Measurements from ENCODE around the gene ICE2. TPM values are rescaled to one million over a fixed set of nuclear protein-coding genes. Genes with fewer than 3 reads are reported as not detected.

The ICE2 gene
- total RNA-seq, 6 experiments from 2014 or later, result 29.3 to 36.9 (median 33.8) TPM

GRCh38 chr15:60460931-60461330, 18.0 kb downstream of the ICE2 start:
- DNase-seq, result no peak
- Mint-ChIP-seq H3K9me3 (no peaks in the 10 kb centered on the region), H3K36me3 (ENCODE audit: low read depth) (no peaks in the 10 kb centered on the region), H3K4me3 (no peak overlapping the region), H3K27ac (no peak overlapping the region), H3K27me3 (ENCODE audit: insufficient read depth) (no peaks in the 10 kb centered on the region), H3K4me1 (ENCODE audit: low read depth) (peaks cover 18% of the 10 kb centered on the region)
- TF ChIP-seq, protein P1, sequence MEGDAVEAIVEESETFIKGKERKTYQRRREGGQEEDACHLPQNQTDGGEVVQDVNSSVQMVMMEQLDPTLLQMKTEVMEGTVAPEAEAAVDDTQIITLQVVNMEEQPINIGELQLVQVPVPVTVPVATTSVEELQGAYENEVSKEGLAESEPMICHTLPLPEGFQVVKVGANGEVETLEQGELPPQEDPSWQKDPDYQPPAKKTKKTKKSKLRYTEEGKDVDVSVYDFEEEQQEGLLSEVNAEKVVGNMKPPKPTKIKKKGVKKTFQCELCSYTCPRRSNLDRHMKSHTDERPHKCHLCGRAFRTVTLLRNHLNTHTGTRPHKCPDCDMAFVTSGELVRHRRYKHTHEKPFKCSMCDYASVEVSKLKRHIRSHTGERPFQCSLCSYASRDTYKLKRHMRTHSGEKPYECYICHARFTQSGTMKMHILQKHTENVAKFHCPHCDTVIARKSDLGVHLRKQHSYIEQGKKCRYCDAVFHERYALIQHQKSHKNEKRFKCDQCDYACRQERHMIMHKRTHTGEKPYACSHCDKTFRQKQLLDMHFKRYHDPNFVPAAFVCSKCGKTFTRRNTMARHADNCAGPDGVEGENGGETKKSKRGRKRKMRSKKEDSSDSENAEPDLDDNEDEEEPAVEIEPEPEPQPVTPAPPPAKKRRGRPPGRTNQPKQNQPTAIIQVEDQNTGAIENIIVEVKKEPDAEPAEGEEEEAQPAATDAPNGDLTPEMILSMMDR (IDR thresholded peaks at IDR 0.05), result no peak

DNA sequence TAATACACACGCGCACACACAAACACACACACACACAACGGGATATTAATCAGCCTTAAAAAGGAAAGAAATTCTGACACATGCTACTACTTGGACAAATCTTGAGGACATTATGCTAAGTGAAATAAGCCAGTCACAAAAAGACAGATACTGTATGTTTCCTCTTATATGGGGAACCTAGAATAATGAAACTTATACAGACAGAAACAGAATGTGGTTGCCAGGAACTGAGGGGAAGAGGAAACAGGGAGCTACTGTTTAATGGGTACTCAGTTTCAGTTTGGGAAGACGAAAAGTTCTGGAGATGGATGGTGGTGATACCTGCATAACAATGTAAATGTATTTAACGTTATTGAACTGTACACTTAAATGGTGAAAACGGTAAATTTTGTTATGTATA, 20.2 kb downstream of the ICE2 start:
- no peaks in the 10 kb centered on the region for H3K9me3 Mint-ChIP-seq
- no peak overlapping the region for H3K27ac Mint-ChIP-seq
- H3K27me3 Mint-ChIP-seq (ENCODE audit: insufficient read depth), result no peaks in the 10 kb centered on the region
- no peaks in the 10 kb centered on the region for H3K36me3 Mint-ChIP-seq (ENCODE audit: low read depth)
- DNase-seq, result no peak
- TF ChIP-seq, protein P1 (IDR thresholded peaks at IDR 0.05), result no peak
- no peak overlapping the region for H3K4me3 Mint-ChIP-seq
- H3K4me1 Mint-ChIP-seq (ENCODE audit: low read depth), result peaks cover 12% of the 10 kb centered on the region

- H3K4me1 Mint-ChIP-seq (ENCODE audit: low read depth), result peaks cover 12% of the 10 kb centered on the region
- H3K36me3 Mint-ChIP-seq (ENCODE audit: low read depth), result peaks cover under 1% of the 10 kb centered on the region; the same call in 1 of the 2 replicates
- H3K9me3 Mint-ChIP-seq, result no peaks in the 10 kb centered on the region
- no peak overlapping the region for H3K27ac Mint-ChIP-seq
- H3K4me3 Mint-ChIP-seq, result no peak overlapping the region
- TF ChIP-seq, protein P1 (IDR thresholded peaks at IDR 0.05), result no peak
- H3K27me3 Mint-ChIP-seq (ENCODE audit: insufficient read depth), result no peaks in the 10 kb centered on the region
- DNase-seq, result no peak
These were observed 21.0 kb downstream of the ICE2 start for GRCh38 chr15:60457985-60458384.

GRCh38 chr15:60454824-60455223, 24.1 kb downstream of the ICE2 start:
- DNase-seq, result no peak
- peaks cover 5% of the 10 kb centered on the region; the same call in 1 of the 2 replicates for H3K36me3 Mint-ChIP-seq (ENCODE audit: low read depth)
- TF ChIP-seq, protein P1 (IDR thresholded peaks at IDR 0.05), result no peak
- H3K9me3 Mint-ChIP-seq, result no peaks in the 10 kb centered on the region
- no peaks in the 10 kb centered on the region for H3K4me1 Mint-ChIP-seq (ENCODE audit: low read depth)
- H3K27me3 Mint-ChIP-seq (ENCODE audit: insufficient read depth), result no peaks in the 10 kb centered on the region
- no peak overlapping the region for H3K4me3 Mint-ChIP-seq
- no peak overlapping the region for H3K27ac Mint-ChIP-seq

DNA sequence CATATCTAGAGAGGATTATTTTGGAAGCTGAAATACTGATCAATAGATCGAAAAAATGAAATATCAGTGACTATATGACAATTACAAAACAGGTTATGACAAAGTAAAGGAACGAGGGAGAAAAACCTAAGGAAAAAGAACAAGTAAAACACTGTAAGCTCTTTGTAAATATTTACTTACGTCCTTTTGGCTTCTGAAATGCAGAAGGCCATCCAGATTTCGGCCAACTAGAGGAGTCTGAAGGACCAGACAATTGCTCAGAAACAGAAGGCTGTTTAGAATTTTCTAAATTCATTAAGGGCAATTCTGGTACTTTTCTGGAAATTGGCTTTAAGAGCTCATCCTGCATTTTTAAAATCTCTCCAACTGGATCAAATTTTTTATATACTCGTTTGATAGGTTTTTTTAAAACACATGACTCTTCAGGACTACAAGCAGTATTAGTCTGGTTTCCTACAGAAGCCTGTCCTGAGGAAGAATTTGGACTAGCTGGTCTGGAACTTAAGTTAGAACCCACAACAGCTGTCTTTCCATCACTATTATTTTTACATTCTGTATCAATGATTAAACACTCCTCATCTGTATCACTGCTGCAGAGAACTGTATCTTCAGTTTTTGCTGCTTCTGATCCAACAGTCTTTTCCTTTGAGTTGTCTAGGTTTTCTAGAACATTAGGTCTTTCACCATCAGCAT, 30.1 kb downstream of the ICE2 start:
- H3K27ac Mint-ChIP-seq, result no peak overlapping the region
- H3K9me3 Mint-ChIP-seq, result no peaks in the 10 kb centered on the region
- H3K4me1 Mint-ChIP-seq (ENCODE audit: low read depth), result peaks cover under 1% of the 10 kb centered on the region; the same call in 1 of the 2 replicates
- no peak for DNase-seq
- no peak overlapping the region for H3K4me3 Mint-ChIP-seq
- H3K27me3 Mint-ChIP-seq (ENCODE audit: insufficient read depth), result no peaks in the 10 kb centered on the region
- H3K36me3 Mint-ChIP-seq (ENCODE audit: low read depth), result peaks cover 14% of the 10 kb centered on the region; the same call in 1 of the 2 replicates
- TF ChIP-seq, protein P1 (IDR thresholded peaks at IDR 0.05), result no peak

All from HFFc6 (cell line).